ENCODE results near the gene RBM24.

The RBM24 gene

DNA sequence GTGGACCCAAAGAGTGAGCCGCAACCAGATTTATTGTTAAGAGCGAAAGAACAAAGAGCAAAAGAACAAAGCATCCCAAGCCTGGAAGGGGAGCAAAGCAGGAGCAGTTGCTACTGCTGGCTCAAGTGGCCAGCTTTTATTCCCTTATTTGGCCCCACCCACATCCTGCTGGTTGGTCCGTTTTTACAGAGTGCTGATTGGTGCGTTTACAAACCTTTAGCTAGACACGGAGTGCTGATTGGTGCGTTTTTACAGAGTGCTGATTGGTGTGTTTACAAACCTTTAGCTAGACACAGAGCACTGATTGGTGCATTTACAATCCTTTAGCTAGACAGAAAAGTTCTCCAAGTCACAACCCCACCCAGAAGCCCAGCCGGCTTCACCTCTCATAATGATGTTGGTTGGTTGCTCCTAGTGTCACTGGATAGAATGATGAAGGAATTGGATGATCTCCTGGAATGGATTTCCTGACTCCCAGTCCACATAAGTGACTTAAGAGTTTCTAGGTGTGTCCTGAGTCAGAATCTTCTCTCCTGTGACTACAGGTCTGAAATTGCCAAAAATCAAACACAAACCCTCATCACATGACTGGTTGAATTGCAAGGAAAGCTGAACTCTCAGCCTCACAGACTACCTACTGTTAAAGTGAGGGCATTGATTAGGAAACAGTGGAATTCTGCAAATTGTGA lies 60.1 kb downstream of the RBM24 start:
- no peak for DNase-seq

DNA sequence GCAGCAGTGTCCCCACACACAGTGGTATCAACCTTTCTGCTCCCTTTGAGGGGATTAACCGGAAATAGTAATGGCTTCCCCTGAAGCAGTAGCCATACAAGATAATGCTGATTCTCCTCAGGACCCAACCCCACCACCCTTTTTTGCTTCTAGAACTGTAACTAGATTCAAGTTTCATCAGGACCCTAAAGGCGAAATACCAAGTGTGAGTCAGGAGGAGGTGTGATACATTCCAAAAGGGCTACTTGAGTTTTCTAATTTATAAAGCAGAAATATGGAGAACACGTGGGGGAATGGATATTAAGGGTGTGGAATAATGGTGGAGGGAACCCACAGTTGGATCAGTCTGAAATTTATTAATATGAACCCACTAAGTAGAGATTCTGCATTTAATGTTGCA lies 60.7 kb downstream of the RBM24 start:
- DNase-seq: no peak

DNA sequence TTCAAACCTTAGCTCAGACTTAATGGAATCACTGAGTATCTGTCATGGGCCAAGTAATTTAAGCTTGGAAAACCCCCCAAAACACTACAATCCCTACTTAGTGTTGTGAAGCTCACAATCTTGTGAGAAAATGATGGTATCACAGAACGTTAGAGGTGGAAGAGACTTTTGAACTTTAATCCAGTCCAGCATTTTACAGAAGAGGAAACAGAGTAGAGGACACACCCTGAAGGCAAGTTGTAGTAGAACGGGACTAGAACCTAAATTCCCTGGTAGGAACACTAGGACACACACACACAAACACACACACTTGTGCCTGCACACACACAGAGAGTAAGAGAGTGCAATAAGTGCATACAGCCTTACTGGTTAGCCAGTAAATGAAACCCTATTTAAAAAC lies 62.1 kb downstream of the RBM24 start:
- DNase-seq: no peak
